GM23248 (cell line): ENCODE data around the gene CCDC80.

Experiments used
- EZH2 ChIP-seq: fragments of 200-600 bp; sonication (generic); IDR thresholded peaks from 2 replicates; pipeline ENCODE4 v1.6.1; 2018; ENCODE audit warnings: antibody characterized with exemption, mild to moderate bottlenecking; ENCODE audit not compliant: insufficient read depth, poor library complexity, severe bottlenecking
- EZH2phosphoT487 ChIP-seq: fragments of 200-600 bp; sonication (generic); IDR thresholded peaks from 2 replicates; pipeline ENCODE4 v1.6.1; 2018; ENCODE audit warnings: antibody characterized with exemption, moderate library complexity, mild to moderate bottlenecking, low read depth; ENCODE audit not compliant: insufficient read depth

DNA sequence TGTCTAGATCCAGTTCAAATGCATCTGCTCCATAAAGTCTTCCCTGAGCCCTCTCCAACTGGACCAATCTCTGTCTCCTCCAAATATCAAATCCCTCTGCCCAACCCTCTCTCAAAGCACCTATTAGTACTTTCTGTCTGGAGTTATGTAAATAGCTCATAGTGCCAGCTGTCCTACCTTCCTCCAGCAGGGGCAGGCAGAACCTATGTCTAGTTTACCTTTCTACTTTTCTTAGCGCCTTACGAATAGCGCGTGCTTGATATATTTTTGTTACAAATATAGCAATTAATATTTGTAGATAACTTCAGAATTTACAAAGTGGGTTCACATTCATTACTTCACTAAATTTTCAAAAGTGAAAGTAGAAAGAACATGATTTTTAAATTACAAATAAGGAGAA lies 14.0 kb upstream of the CCDC80 start:
- no peak for TF ChIP-seq EZH2
- no peak for TF ChIP-seq EZH2phosphoT487
